CD4-positive, alpha-beta T cell treated with Interferon gamma for 1 hour (primary cell): ENCODE measurements around the gene NTRK3.
"Not testable (repeated sequence)": the region's sequence is repeated elsewhere in the genome, so short reads cannot be mapped to it uniquely, and the experiment has no call there.

Source experiments
- DNase-seq: peaks from one replicate; pipeline ENCODE4 v3.0.0-alpha.2; 2020

NTRK3 gene

DNA sequence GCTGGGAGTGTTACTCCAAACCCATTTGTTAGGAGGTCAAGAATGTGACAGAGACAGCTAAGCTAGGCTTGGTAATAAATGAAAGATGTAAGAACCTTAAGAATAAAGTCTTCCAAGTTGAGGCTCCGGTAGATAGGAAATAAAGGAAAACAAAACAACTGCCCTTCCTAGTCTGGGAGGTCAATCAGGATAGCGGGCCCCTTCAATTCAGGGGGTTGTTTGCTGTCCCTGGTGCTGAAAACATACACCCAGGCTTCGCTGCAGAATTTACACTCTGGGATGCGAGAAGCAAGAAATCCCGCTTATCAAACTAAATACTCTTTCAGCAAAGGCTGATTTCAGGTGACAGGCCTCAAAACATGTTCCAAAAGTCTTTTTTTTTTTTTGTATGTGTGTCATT lies 393.4 kb downstream of the NTRK3 start:
- no peak for DNase-seq

DNA sequence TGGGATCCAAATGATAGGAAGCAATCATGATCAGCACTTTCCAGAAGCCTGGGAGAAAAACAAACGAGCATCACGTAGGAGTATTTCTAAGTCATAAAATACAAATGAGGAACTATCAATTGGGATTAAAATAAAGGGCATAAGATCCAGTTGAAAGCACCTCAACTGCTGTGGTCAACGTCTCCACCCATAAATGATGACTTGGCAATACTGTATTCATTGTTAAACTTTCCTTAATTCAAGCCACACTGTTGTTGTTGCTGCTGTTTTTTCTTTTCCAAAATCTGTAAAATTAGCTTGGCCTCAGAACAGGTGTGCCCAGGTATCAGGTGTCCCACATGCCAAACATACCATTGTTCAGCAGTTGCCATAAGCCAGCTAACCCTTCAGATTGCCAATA lies 395.8 kb downstream of the NTRK3 start:
- DNase-seq: no peak

GRCh38 chr15:87858651-87859050 lies 397.9 kb downstream of the NTRK3 start:
- no peak for DNase-seq

GRCh38 chr15:87851497-87851896 lies 405.0 kb downstream of the NTRK3 start:
- DNase-seq: no peak

GRCh38 chr15:87850916-87851315 lies 405.6 kb downstream of the NTRK3 start:
- DNase-seq: no peak

DNA sequence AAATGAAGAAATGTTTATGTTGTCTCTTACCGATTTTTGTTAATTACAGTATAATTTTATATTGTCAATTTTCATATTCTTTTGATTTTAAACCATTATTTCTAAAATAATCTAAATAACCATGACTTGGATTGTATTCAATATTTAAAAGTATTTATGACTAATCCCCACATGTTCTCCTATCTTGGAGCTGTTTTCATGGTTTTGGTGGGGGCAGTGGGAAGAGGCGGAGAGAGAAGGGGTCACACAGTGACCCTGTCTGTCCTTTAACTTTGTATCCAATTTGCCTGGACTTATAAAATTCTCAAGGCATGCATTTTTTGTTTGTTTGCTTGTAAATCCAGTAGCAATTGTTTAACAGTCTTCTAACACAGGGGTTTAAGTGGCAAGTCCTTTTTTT lies 407.4 kb downstream of the NTRK3 start:
- DNase-seq: no peak

- DNase-seq: no peak
Measured at GRCh38 chr15:87848012-87848411, 408.5 kb downstream of the NTRK3 start.

- no peak for DNase-seq
Measured at GRCh38 chr15:87846746-87847145, 409.8 kb downstream of the NTRK3 start.

DNA sequence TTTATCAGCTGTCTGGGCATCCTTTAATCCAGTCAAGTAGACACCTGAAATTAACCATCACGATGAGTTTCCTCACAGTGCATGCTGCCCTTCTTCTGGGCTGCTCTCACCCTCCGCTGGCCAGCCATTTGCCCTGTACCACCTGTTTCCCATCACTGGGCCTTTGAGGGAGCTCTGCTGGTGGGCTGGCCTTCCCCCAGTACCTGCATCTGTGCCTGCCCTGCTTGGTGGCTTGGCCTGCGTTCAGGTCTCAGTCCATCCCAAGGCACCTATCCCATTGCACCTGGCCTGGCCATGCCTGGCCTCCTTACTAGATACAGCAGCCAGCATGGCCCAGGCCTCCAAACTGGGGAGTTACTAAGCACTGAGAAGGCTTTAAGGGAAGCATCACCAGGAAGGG lies 413.2 kb downstream of the NTRK3 start:
- DNase-seq: no peak

- DNase-seq: no peak
Measured at GRCh38 chr15:87841426-87841998, 415.0 kb downstream of the NTRK3 start.

DNA sequence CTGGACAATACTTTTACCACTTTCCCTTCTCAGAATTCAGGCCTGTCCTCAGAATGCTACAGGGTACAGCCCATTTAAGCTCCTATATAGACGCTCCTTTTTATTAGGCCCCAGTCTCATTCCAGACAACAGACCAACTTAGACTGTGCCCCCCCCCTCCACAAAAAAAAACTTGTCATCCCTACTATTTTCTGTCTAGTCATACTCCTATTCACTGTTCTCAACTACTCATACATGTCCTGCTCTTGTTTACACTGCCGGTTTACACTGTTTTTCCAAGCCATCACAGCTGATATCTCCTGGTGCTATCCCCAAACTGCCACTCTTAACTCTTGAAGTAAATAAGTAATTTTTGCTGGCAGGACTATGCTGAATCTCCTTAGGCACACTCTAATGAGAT lies 420.7 kb downstream of the NTRK3 start:
- DNase-seq: not testable (repeated sequence)

DNA sequence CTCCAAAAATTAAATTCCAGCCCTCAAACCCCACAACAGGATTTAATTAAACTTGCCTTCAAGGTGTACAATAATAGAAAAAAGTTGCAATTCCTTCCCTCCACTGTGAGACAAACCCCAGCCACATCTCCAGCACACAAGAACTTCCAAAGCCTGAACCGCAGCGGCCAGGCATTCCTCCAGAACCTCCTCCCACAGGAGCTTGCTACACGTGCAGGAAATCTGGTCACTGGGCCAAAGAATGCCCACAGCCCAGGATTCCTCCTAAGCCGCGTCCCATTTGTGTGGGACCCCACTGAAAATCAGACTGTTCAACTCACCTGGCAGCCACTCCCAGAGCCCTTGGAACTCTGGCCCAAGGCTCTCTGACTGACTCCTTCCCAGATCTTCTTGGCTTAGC lies 423.2 kb downstream of the NTRK3 start:
- not testable (repeated sequence) for DNase-seq

DNA sequence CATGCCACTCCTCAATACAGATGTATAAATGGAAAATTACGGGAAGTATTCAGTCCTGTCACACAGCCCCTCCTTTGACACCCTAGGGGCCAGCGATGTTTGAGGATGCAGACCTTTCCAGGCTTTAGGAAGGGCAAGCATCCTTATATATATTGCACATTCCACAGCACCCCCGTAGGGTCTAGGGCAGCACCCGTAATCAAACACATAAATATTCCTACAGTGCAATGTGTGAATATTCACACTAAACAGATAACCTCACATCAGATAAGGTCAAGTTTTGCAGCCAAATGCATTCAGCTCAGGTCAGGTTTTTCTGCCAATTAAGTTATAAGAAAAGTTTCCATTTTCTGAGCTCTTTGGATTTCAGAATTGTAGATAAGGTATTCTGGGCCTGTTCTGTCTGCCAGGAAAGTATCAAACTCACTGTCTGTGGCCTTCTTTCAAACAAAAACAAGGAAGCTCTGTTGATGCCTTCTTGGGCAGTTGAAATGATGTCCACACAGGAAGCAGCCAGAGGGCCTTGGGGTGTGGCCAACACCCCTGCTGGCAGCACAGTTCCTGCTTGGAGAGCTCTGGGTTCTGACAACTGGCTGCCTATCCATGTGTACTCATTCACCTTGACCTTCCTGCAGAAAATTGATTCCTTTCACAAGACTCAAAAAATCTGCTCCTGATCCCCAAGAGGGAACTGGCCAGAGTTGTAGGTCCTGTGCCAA lies 427.0 kb downstream of the NTRK3 start:
- DNase-seq: no peak

DNA sequence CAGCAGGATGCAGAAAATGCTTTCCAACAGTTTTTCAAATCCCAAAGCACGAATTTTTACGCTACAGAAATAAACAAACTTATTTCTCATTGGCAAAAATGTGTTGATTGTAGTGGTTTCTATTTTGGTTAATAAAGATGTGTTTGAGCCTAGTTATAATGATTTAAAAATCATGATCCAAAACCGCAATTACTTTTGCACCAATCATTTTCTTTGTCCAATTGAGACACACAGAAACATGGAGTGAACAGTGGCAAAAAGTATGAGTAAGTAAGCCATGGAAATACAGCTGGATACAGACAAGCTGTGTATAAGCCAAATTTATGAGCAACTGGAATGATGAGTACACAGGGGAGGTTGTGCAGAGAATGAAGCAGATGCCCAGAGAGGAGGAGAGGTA lies 427.9 kb downstream of the NTRK3 start:
- no peak for DNase-seq

- no peak for DNase-seq
Measured at GRCh38 chr15:87827131-87827530, 429.4 kb downstream of the NTRK3 start.

DNA sequence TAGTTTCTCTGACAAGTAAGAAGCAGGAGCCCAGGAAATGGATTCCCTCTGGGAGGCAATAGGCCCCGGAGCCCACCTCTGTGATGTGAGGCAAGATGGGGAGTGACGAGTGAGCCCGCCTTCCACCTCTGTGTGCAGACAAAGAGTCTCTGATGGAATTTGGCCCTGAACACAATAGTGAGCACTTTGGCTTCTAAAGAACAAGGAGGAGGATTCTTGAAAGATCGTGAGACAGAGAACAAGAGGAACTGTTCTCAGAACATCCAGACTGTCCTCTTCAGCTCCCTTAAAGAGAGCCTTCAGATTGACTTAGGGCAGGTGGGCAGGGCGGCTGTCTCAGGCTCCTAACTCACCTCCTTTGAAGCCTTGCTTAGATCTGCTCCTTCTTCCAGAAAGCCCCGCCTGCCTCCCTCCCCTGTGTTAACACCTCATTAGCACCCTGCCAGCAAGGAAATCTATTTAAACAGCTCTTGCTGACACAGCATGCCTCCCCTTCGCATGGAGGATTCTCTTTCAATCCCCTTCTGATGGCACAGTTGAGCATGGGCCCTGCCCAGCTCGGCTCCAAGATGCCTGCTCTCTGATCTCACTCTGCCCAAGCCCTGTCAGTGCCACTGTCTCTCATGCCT lies 430.3 kb downstream of the NTRK3 start:
- no peak for DNase-seq

DNA sequence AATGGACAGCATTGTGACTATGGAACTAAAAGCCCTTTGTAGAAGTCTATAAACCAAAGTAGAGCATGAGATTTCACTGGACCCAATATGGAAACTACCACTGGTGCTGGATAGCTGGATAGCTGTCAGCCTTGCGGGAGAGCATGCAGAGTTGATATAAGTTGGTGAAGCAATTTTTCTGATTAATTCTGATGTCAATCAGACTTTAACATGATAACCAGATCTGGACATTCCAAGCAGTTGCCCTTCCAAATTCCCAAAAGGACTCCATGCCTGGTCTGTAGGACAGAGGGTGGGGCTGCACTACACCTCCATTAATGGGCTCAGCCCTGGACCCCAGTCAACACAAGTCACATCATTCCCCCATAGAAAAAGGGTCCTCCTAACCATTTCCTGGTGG lies 437.8 kb downstream of the NTRK3 start:
- no peak for DNase-seq

GRCh38 chr15:87817553-87817952 lies 439.0 kb downstream of the NTRK3 start:
- no peak for DNase-seq

DNA sequence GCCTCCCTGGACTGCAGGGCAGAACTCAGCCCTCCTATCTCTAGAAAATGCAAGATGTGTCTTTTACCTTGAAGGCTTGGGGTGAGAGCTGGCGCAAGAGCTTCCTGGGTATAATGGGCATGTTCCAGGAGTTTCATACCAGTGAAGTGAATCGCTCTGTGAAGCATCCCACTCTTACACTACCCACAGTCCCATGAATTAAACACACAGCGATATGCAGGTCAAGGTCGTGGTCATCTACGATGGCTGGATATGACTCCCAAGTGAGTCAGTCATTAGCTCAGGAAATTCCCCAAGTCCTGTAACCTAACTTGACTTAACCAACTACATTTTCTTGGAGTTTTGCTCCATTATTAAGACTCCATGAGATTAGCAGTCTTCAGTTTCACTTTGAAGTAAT lies 439.7 kb downstream of the NTRK3 start:
- DNase-seq: no peak

- DNase-seq: no peak
Measured at GRCh38 chr15:87816016-87816415, 440.5 kb downstream of the NTRK3 start.
